PFSK-1 (cell line): ENCODE measurements around the gene ONECUT1.

Source experiments
- FOXP2 ChIP-seq: optimal IDR thresholded peaks from 2 replicates; pipeline ENCODE3; 2011; ENCODE audit warnings: borderline replicate concordance, control low read depth, inconsistent platforms; ENCODE audit not compliant: insufficient read depth; ENCODE audit errors: extremely low read length, extremely low read depth
- POLR2AphosphoS5 ChIP-seq: IDR thresholded peaks from 2 replicates; pipeline ENCODE4 v1.6.1; 2012; ENCODE audit warnings: low read depth, mild to moderate bottlenecking, control low read depth, low read length, moderate library complexity
- REST ChIP-seq, 2 experiments: IDR thresholded peaks; 2 replicates each; pipeline versions ENCODE4 v1.6.1 to v1.8.0; 2011 to 2012; ENCODE audit warnings: low read depth in 2 of 2, low read length in 2 of 2, control low read depth in 1 of 2, inconsistent platforms in 1 of 2, mild to moderate bottlenecking in 1 of 2, moderate library complexity in 1 of 2; ENCODE audit not compliant: insufficient read depth in 1 of 2
- SIN3A ChIP-seq: IDR thresholded peaks from 2 replicates; pipeline ENCODE4 v1.6.1; 2012; ENCODE audit warnings: mild to moderate bottlenecking, low read length, moderate library complexity, borderline replicate concordance; ENCODE audit not compliant: insufficient read depth
- TAF1 ChIP-seq: IDR thresholded peaks from 2 replicates; pipeline ENCODE4 v1.6.1; 2012; ENCODE audit warnings: low read length, control low read depth, borderline replicate concordance; ENCODE audit not compliant: insufficient read depth

The ONECUT1 gene

GRCh38 chr15:52735231-52736089 is 54.7 kb downstream of the ONECUT1 start:
- TF ChIP-seq REST (IDR thresholded peaks at IDR 0.05; ENCODE audit: insufficient read depth in 1 of 2, low read depth in 2 of 2, low read length in 2 of 2) = no peak
- TF ChIP-seq FOXP2 = no peak
- TF ChIP-seq TAF1 = no peak
- TF ChIP-seq SIN3A = no peak
- no peak for TF ChIP-seq POLR2AphosphoS5

- TF ChIP-seq SIN3A (no peak), TAF1 (no peak), FOXP2 (no peak), POLR2AphosphoS5 (no peak), REST (IDR thresholded peaks at IDR 0.05; ENCODE audit: insufficient read depth in 1 of 2, low read depth in 2 of 2, low read length in 2 of 2) (no peak)
Measured at GRCh38 chr15:52734329-52734728, 55.8 kb downstream of the ONECUT1 start.

GRCh38 chr15:52733696-52734255 is 56.4 kb downstream of the ONECUT1 start:
- no peak for TF ChIP-seq REST (IDR thresholded peaks at IDR 0.05; ENCODE audit: insufficient read depth in 1 of 2, low read depth in 2 of 2, low read length in 2 of 2)
- TF ChIP-seq SIN3A = no peak

GRCh38 chr15:52733088-52733487 is 57.0 kb downstream of the ONECUT1 start:
- TF ChIP-seq FOXP2 (no peak), TAF1 (no peak)

- TF ChIP-seq POLR2AphosphoS5 (no peak), TAF1 (no peak), FOXP2 (no peak), SIN3A (no peak), REST (IDR thresholded peaks at IDR 0.05; ENCODE audit: insufficient read depth in 1 of 2, low read depth in 2 of 2, low read length in 2 of 2) (no peak)
Measured at GRCh38 chr15:52732551-52732950, 57.6 kb downstream of the ONECUT1 start.
